Measurements from ENCODE around the gene ZFAND6. TPM values are rescaled to one million over a fixed set of nuclear protein-coding genes. Genes with fewer than 3 reads are reported as not detected.
"Not testable (repeated sequence)": the region's sequence is repeated elsewhere in the genome, so short reads cannot be mapped to it uniquely, and the experiment has no call there.

ZFAND6 gene
- total RNA-seq, 2 donors from 2014 or later: 45.4 to 62.9 TPM

- no peak for DNase-seq (ENCODE audit: low spot score)
- intact Hi-C loops (cut with DNase I): no loop called here
These were observed 62.1 kb downstream of the ZFAND6 start for GRCh38 chr15:80121546-80121945.

DNA sequence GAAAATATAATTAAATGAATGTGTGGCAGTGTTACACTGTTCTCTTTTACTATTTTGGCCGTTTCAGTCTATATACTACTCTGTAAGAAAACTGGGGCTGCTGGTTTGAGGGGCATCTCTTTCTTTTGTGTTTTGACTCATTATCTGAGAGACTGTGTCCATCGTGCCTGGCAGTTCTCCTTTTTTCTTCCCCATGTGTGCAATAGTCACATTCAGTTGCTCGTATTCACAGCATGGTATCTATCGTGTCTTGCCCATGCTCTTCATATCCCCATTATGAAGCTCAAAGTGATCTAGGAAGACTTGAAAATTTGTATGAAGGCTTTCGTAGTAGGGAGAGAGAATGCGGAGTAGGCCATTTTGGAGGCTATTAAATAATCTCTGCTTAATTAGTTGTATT is 63.6 kb downstream of the ZFAND6 start:
- intact Hi-C loops (cut with DNase I): no loop called here
- DNase-seq (ENCODE audit: low spot score): no peak

- intact Hi-C loops (cut with DNase I); DNase-seq (ENCODE audit: low spot score): not testable (repeated sequence)
These were observed 67.8 kb downstream of the ZFAND6 start for GRCh38 chr15:80127253-80127652.

- no peak for DNase-seq (ENCODE audit: low spot score)
- intact Hi-C loops (cut with DNase I): no loop called here
These were observed 68.4 kb downstream of the ZFAND6 start for GRCh38 chr15:80127911-80128310.

DNA sequence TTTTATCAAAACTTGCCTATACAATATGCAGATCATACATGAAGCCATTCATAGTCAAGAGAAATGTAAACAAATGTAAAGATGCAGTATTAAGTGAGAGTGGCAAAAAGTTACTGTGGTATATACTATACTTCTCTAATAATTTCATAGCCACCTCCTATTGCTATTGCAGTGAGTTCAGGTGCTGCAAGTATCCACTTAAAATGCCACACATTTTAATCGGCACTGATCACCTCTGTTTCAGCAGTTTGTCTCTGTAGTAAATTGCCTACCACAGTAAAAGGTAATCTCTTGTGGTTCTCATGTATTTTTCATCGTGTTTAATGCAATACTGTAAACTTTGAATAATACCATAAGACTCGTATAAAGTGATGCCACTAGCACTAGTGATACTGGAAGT is 72.9 kb downstream of the ZFAND6 start:
- intact Hi-C loops (cut with DNase I): no loop called here
- DNase-seq (ENCODE audit: low spot score): no peak

GRCh38 chr15:80136854-80137253 is 77.4 kb downstream of the ZFAND6 start:
- intact Hi-C loops (cut with DNase I): no loop called here
- no peak for DNase-seq (ENCODE audit: low spot score)

GRCh38 chr15:80138961-80139360 is 79.5 kb downstream of the ZFAND6 start:
- intact Hi-C loops (cut with DNase I): no loop called here
- no peak for DNase-seq (ENCODE audit: low spot score)

DNA sequence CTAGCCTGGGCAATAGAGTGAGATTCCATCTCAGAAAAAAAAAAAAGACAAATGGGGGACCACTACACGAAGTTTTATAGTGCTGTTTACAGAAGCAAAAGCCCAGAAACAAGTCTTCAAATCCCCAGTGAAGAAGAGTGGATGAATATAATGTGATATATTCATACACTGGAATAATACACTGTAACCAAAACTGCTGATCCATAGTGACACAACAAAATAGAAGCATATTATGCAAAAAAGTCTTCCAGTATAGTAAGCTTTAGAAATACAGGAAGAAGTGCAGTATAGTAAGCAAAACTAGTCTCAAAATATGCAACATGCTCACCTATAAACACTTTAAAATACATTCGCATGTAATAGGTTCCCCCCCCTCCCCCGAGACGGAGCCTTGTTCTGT is 81.4 kb downstream of the ZFAND6 start:
- intact Hi-C loops (cut with DNase I): no loop called here
- DNase-seq (ENCODE audit: low spot score): no peak

- intact Hi-C loops (cut with DNase I): no loop called here
- no peak for DNase-seq (ENCODE audit: low spot score)
These were observed 82.6 kb downstream of the ZFAND6 start for GRCh38 chr15:80141916-80142598.

- no peak for DNase-seq (ENCODE audit: low spot score)
- intact Hi-C loops (cut with DNase I): no loop called here
These were observed 83.2 kb downstream of the ZFAND6 start for GRCh38 chr15:80142646-80143045.

GRCh38 chr15:80151148-80151547 is 91.7 kb downstream of the ZFAND6 start:
- DNase-seq (ENCODE audit: low spot score): no peak
- intact Hi-C loops (cut with DNase I): loop anchor here in 1 of 2 donors (10.0 kb wide), 1 partner anchor 96 kb away; the partner anchor contains the start of gene ZFAND6

DNA sequence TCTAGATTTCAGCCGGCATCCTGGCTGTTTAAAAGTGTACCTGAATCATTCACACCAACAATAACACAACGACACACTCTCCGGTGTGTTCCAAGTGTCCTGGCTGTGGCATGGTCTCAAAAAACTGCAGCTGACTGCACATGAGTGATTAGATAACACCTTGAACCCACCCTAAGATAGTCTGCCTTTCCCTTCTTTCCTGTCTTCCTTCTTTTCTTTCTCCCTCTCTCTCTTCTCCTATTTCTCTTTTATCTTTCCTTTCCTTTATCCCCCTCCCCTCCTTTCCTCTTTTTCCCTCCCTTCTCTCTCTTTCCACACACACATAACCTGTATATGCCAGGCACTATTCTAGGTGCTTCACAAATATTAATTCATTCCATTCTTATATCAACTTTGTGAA is 92.1 kb downstream of the ZFAND6 start:
- DNase-seq (ENCODE audit: low spot score): no peak
- intact Hi-C loops (cut with DNase I): loop anchor here in 1 of 2 donors (10.0 kb wide), 1 partner anchor 97 kb away; the partner anchor contains the start of gene ZFAND6

DNA sequence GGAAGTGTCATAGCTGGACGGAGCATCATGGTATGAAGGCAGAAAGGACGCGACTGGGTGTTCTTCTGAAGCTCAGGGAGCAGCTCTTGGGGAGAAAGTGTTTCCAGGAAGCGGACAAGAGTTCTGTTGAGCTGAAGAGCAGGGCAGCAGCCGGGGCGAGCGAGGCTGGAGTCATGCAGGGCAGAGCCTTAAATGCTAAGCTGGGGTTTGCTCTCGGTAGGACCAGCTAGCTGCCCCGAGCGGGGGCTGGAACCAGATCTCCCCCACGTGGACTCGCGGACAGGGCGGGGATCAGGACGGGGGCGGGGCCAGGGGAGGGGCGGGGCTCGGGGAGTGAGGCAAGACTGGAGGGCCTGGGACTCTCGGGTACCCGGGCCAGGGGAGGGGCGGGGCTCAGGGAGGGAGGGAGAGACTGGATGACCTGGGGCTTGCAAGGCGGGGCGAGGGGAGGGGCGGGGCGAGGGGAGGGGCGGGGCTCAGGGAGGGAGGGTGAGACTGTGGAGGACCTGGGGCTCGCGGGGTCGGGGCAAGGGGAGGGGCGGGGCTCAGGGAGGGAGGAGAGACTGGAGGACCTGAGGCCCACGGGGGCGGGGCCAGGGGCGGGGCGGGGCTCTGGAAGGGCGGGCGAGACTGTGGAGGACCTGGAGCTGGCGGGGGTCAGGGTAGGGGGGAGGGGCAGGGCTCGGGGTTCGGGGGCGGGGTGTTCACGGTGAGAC is 92.9 kb downstream of the ZFAND6 start:
- intact Hi-C loops (cut with DNase I): loop anchor here in 1 of 2 donors (10.0 kb wide), 1 partner anchor 98 kb away; the partner anchor contains the start of gene ZFAND6
- peak; percentile 98 for DNase-seq (ENCODE audit: low spot score)

- intact Hi-C loops (cut with DNase I): loop anchor here in 1 of 2 donors (10.0 kb wide), 1 partner anchor 98 kb away; the partner anchor contains the start of gene ZFAND6
- peak; percentile 90 for DNase-seq (ENCODE audit: low spot score)
These were observed 93.7 kb downstream of the ZFAND6 start, which contains the start of gene FAH for GRCh38 chr15:80152896-80153876. TSS of gene FAH (plus strand) at chr15:80152999. CDS start at chr15:80153055, 56 bp downstream.

GRCh38 chr15:80153900-80154299 is 94.4 kb downstream of the ZFAND6 start:
- no peak for DNase-seq (ENCODE audit: low spot score)
- intact Hi-C loops (cut with DNase I): loop anchor here in 1 of 2 donors (10.0 kb wide), 1 partner anchor 99 kb away; the partner anchor contains the start of gene ZFAND6

DNA sequence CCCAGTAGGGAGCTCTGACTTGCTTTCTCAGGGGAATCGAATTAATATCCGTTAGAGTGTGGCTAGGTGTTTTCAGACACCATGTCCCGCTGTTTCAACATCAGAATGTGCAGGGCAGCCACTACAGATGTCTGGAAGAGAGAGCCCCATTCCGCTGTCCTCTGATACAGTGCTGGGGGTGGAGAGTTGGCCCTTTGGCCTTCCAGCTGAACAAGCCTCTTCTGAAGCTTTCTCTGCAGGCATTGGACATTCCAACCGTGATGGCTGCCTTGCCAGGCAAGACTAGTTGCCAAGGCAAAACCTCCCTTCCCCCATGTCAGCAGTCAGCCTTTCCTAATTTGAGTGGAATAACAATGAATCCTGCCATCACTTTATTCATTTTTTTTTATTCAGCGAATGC is 94.9 kb downstream of the ZFAND6 start:
- no peak for DNase-seq (ENCODE audit: low spot score)
- intact Hi-C loops (cut with DNase I): loop anchor here in 1 of 2 donors (10.0 kb wide), 1 partner anchor 100 kb away; the partner anchor contains the start of gene ZFAND6

- DNase-seq (ENCODE audit: low spot score): no peak
- intact Hi-C loops (cut with DNase I): loop anchor here in 1 of 2 donors (10.0 kb wide), 1 partner anchor 100 kb away; the partner anchor contains the start of gene ZFAND6
These were observed 95.5 kb downstream of the ZFAND6 start for GRCh38 chr15:80155001-80155377.

GRCh38 chr15:80155378-80156175 is 96.1 kb downstream of the ZFAND6 start:
- intact Hi-C loops (cut with DNase I): loop anchor here in 1 of 2 donors (10.0 kb wide), 1 partner anchor 101 kb away; the partner anchor contains the start of gene ZFAND6

More at GRCh38 chr15:80155378-80156175, 96.1 kb downstream of the ZFAND6 start:
- DNase-seq (ENCODE audit: low spot score): not testable (repeated sequence)

Measured in posterior vena cava (tissue), 2 donors.